Measurements from ENCODE around the gene PROM1. TPM values are rescaled to one million over a fixed set of nuclear protein-coding genes. Genes with fewer than 3 reads are reported as not detected.
A peak's percentile ranks its signal among the peaks of the same experiment; 100 is the strongest.

Gene PROM1
- total RNA-seq, 1 donor from 2014 or later: 40.8 TPM

- no peak for DNase-seq (ENCODE audit: low spot score)
Measured at GRCh38 chr4:15947684-15948083, 136.1 kb downstream of the PROM1 start.

- no peak for DNase-seq (ENCODE audit: low spot score)
Measured at GRCh38 chr4:15945516-15945915, 138.3 kb downstream of the PROM1 start.

GRCh38 chr4:15944895-15945294 is 138.9 kb downstream of the PROM1 start:
- no peak for DNase-seq (ENCODE audit: low spot score)

GRCh38 chr4:15942283-15942682 is 141.5 kb downstream of the PROM1 start:
- no peak for DNase-seq (ENCODE audit: low spot score)

- no peak for DNase-seq (ENCODE audit: low spot score)
Measured at GRCh38 chr4:15938640-15939039, 145.2 kb downstream of the PROM1 start, which contains the start of gene FGFBP1. FGFBP1 (minus strand) TSS chr4:15938740; CDS start chr4:15936632, 2,108 bp downstream.

- DNase-seq (ENCODE audit: low spot score): no peak
Measured at GRCh38 chr4:15938182-15938581, 145.6 kb downstream of the PROM1 start.

- DNase-seq (ENCODE audit: low spot score): no peak
Measured at GRCh38 chr4:15936495-15936894, 147.3 kb downstream of the PROM1 start.

- no peak for DNase-seq (ENCODE audit: low spot score)
Measured at GRCh38 chr4:15935504-15936402, 148.1 kb downstream of the PROM1 start.

GRCh38 chr4:15934259-15934658 is 149.6 kb downstream of the PROM1 start:
- DNase-seq (ENCODE audit: low spot score): no peak

- DNase-seq (ENCODE audit: low spot score): no peak
Measured at GRCh38 chr4:15931451-15932210, 152.2 kb downstream of the PROM1 start.

- no peak for DNase-seq (ENCODE audit: low spot score)
Measured at GRCh38 chr4:15930314-15930713, 153.5 kb downstream of the PROM1 start.

- DNase-seq (ENCODE audit: low spot score): no peak
Measured at GRCh38 chr4:15929540-15929939, 154.3 kb downstream of the PROM1 start.

- no peak for DNase-seq (ENCODE audit: low spot score)
Measured at GRCh38 chr4:15928883-15929282, 154.9 kb downstream of the PROM1 start.

GRCh38 chr4:15926486-15926885 is 157.3 kb downstream of the PROM1 start:
- no peak for DNase-seq (ENCODE audit: low spot score)

- DNase-seq (ENCODE audit: low spot score): no peak
Measured at GRCh38 chr4:15925830-15926229, 158.0 kb downstream of the PROM1 start.

GRCh38 chr4:15921592-15921932 is 162.3 kb downstream of the PROM1 start:
- no peak for DNase-seq (ENCODE audit: low spot score)

GRCh38 chr4:15920723-15921591 is 162.9 kb downstream of the PROM1 start:
- peak; percentile 75 for DNase-seq (ENCODE audit: low spot score)

GRCh38 chr4:15918484-15919129 is 165.2 kb downstream of the PROM1 start:
- DNase-seq (ENCODE audit: low spot score): peak; percentile 49
